Vagina (tissue), 2 donors: ENCODE measurements around the gene COQ8A.

ENCODE experiments used
- CTCF ChIP-seq, 3 experiments: fragments of 450-650 bp in 2 of 3; fragments of 200-600 bp in 1 of 3; sonication (generic) in 1 of 3; IDR thresholded peaks; one replicate each; pipeline ENCODE4 v1.5.1; 2017 to 2019; ENCODE audit warnings: antibody characterized with exemption in 3 of 3, mild to moderate bottlenecking in 2 of 3, moderate library complexity in 2 of 3
- POLR2A ChIP-seq, 2 donors: fragments of 450-650 bp; IDR thresholded peaks; one replicate each; pipeline ENCODE4 v1.6.1; 2017; ENCODE audit warnings: antibody characterized with exemption in 2 of 2, mild to moderate bottlenecking in 2 of 2, moderate library complexity in 2 of 2
- POLR2AphosphoS5 ChIP-seq, 2 donors: sonication (generic); formaldehyde crosslinking; IDR thresholded peaks; one replicate each; pipeline ENCODE4 v1.9.0; 2017; ENCODE audit warnings: antibody characterized with exemption in 2 of 2, mild to moderate bottlenecking in 2 of 2, low read depth in 1 of 2; ENCODE audit not compliant: insufficient read depth in 1 of 2

GRCh38 chr1:226892524-226892875, 47.6 kb upstream of the COQ8A start:
- TF ChIP-seq CTCF (IDR thresholded peaks at IDR 0.05) (no peak), POLR2A (IDR thresholded peaks at IDR 0.05) (no peak), POLR2AphosphoS5 (IDR thresholded peaks at IDR 0.05; ENCODE audit: insufficient read depth in 1 of 2, low read depth in 1 of 2) (no peak)
